HepG2 (cell line): Measurements from ENCODE around the gene GPR89A. TPM values are rescaled to one million over a fixed set of nuclear protein-coding genes. Genes with fewer than 3 reads are reported as not detected.

Source experiments
- ATAC-seq: fragments of 200-7000 bp; cut with Tn5 transposase; 3 replicates; pipeline ENCODE4 v1.9.1; 2020; ENCODE audit warnings: mild to moderate bottlenecking, moderate library complexity
- BruUV-seq: library from RNA; stranded (reverse); fragments of 400-500 nt; replicated peaks from 2 replicates; lab custom pipeline; 2021; lab: Mats Ljungman, UMichigan
- CTCF ChIA-PET: fragments of 300-600 bp; formaldehyde crosslinking; extraction: SDS; loops from one replicate; lab custom pipeline; 2021; ENCODE audit warnings: low total read pairs, inconsistent platforms, low intra/inter-chr PET ratio; lab: Yijun Ruan, JAX
- POLR2A ChIA-PET: fragments of 350-600 bp; sonication (Branson Sonifier 250); formaldehyde crosslinking; loops from one replicate; lab custom pipeline; 2020; ENCODE audit warnings: antibody characterized with exemption, inconsistent platforms; lab: Yijun Ruan, JAX
- DNase-seq: peaks from one replicate; pipeline ENCODE4 v3.0.0-alpha.2; 2015; ENCODE audit warnings: low spot score
- FAIRE-seq: peaks from 3 replicates; lab custom pipeline; 2011; peaks lifted over from hg19 to GRCh38; lab: Jason Lieb, UNC
- H2AFZ ChIP-seq: one replicate; pipeline ENCODE4 v1.6.1; 2011; ENCODE audit warnings: low read length, inconsistent platforms
- H3K27ac ChIP-seq: fragments of 300-600 bp; 3 replicates; pipeline ENCODE4 v1.8.0; 2011; ENCODE audit warnings: mixed run types, mild to moderate bottlenecking, mixed read lengths, low read length, inconsistent platforms; ENCODE audit not compliant: insufficient read depth; ENCODE audit errors: extremely low read length
- H3K27me3 ChIP-seq, 2 experiments: fragments of 200-600 bp in 1 of 2; 2 replicates in 1 of 2; 3 replicates in 1 of 2; pipeline versions ENCODE4 v1.6.0 to v1.8.0; 2011; ENCODE audit warnings: low read length in 2 of 2, mild to moderate bottlenecking in 2 of 2, moderate library complexity in 2 of 2, inconsistent platforms in 1 of 2; ENCODE audit not compliant: insufficient read depth in 2 of 2, control insufficient read depth in 1 of 2
- H3K36me3 ChIP-seq, 2 experiments: fragments of 200-600 bp in 1 of 2; replicated peaks in 1 of 2; 2 replicates in 1 of 2; 3 replicates in 1 of 2; pipeline versions ENCODE4 v1.5.1 to v1.8.0; 2011; ENCODE audit warnings: low read length in 2 of 2, inconsistent platforms in 1 of 2; ENCODE audit not compliant: insufficient read depth in 2 of 2, control insufficient read depth in 1 of 2
- H3K4me1 ChIP-seq: 2 replicates; pipeline ENCODE4 v1.5.1; 2012; ENCODE audit warnings: low read length, inconsistent platforms; ENCODE audit not compliant: insufficient read depth
- H3K4me2 ChIP-seq: 2 replicates; pipeline ENCODE4 v1.6.0; 2011; ENCODE audit warnings: low read depth, low read length, inconsistent platforms
- H3K4me3 ChIP-seq, 3 experiments: fragments of 200-600 bp in 1 of 3; sonication (generic), shearing (Covaris generic) in 1 of 3; replicated peaks in 1 of 3; 2 replicates each; pipeline ENCODE4 v1.5.1; 2011 to 2016; ENCODE audit warnings: low read length in 3 of 3, inconsistent platforms in 2 of 3, low read depth in 2 of 3, mild to moderate bottlenecking in 2 of 3, control low read depth in 1 of 3, mixed read lengths in 1 of 3; ENCODE audit not compliant: insufficient read depth in 1 of 3
- H3K79me2 ChIP-seq: one replicate; pipeline ENCODE4 v1.6.1; 2011; ENCODE audit warnings: low read length, inconsistent platforms; ENCODE audit not compliant: insufficient read depth
- H3K9ac ChIP-seq: 2 replicates; pipeline ENCODE4 v1.6.0; 2011; ENCODE audit warnings: mild to moderate bottlenecking, low read depth, low read length, inconsistent platforms; ENCODE audit not compliant: insufficient read depth
- H3K9me3 ChIP-seq: 2 replicates; pipeline ENCODE4 v1.5.1; 2012; ENCODE audit warnings: mild to moderate bottlenecking, low read length
- H4K20me1 ChIP-seq: 2 replicates; pipeline ENCODE4 v1.6.0; 2011; ENCODE audit warnings: inconsistent platforms, mild to moderate bottlenecking, low read length, moderate library complexity; ENCODE audit not compliant: insufficient read depth
- CCDC6 ChIP-seq: sonication (generic); formaldehyde crosslinking; IDR thresholded peaks from 2 replicates; pipeline ENCODE4 v1.8.1; 2022; ENCODE audit warnings: mild to moderate bottlenecking, missing genetic modification reagents, moderate library complexity
- CEBPB ChIP-seq: IDR thresholded peaks from 2 replicates; pipeline ENCODE4 v1.6.1; 2011; ENCODE audit warnings: low read depth, low read length, improper control_type of control experiment, borderline replicate concordance
- CEBPG ChIP-seq: IDR thresholded peaks from 2 replicates; pipeline ENCODE4 v1.6.1; 2016
- DBP ChIP-seq: sonication (generic); formaldehyde crosslinking; IDR thresholded peaks from 2 replicates; pipeline ENCODE4 v1.4.0; 2020; ENCODE audit warnings: missing genetic modification reagents; ENCODE audit errors: not compliant biosample characterization
- GABPB1 ChIP-seq: IDR thresholded peaks from 2 replicates; pipeline ENCODE4 v1.6.1; 2016; ENCODE audit warnings: mild to moderate bottlenecking, missing genetic modification reagents, moderate library complexity, missing compliant biosample characterization
- HDAC2 ChIP-seq: sonication (generic); formaldehyde crosslinking; IDR thresholded peaks from 2 replicates; pipeline ENCODE4 v1.4.0; 2020; ENCODE audit warnings: missing genetic modification reagents
- MTF2 ChIP-seq: sonication (generic); formaldehyde crosslinking; IDR thresholded peaks from 2 replicates; pipeline ENCODE4 v1.5.0; 2020; ENCODE audit warnings: missing genetic modification reagents, borderline replicate concordance
- SOX13 ChIP-seq, 3 experiments: fragments of 450-650 bp in 1 of 3; sonication (generic) in 1 of 3; formaldehyde crosslinking in 1 of 3; IDR thresholded peaks in 2 of 3; conservative IDR thresholded peaks in 1 of 3; 2 replicates each; pipeline versions ENCODE4 v1.5.0 to v1.6.1; 2016 to 2020; ENCODE audit warnings: antibody characterized with exemption in 1 of 3, mild to moderate bottlenecking in 1 of 3, missing compliant biosample characterization in 1 of 3, missing genetic modification reagents in 1 of 3, moderate library complexity in 1 of 3
- ZNF24 ChIP-seq: fragments of 450-650 bp; IDR thresholded peaks from 2 replicates; pipeline ENCODE4 v1.6.1; 2017; ENCODE audit warnings: antibody characterized with exemption, mild to moderate bottlenecking
- ZNF331 ChIP-seq: sonication (generic); formaldehyde crosslinking; IDR thresholded peaks from 2 replicates; pipeline ENCODE4 v1.4.0; 2020; ENCODE audit warnings: missing genetic modification reagents
- ZNF367 ChIP-seq: sonication (generic); formaldehyde crosslinking; IDR thresholded peaks from 2 replicates; pipeline ENCODE4 v1.4.0; 2020; ENCODE audit warnings: missing genetic modification reagents, borderline replicate concordance
- ZNF567 ChIP-seq: sonication (generic); formaldehyde crosslinking; IDR thresholded peaks from 2 replicates; pipeline ENCODE4 v1.8.1; 2023; ENCODE audit warnings: mild to moderate bottlenecking, missing genetic modification reagents, borderline replicate concordance
- ZNF7 ChIP-seq: IDR thresholded peaks from 2 replicates; pipeline ENCODE4 v1.6.1; 2016; ENCODE audit warnings: missing biosample characterization, missing genetic modification reagents
- ZNF720 ChIP-seq: sonication (generic); formaldehyde crosslinking; IDR thresholded peaks from 2 replicates; pipeline ENCODE4 v1.4.0; 2020; ENCODE audit warnings: missing genetic modification reagents
- ZNF792 ChIP-seq: IDR thresholded peaks from 2 replicates; pipeline ENCODE4 v1.6.1; 2016
- WGBS: methylation state at CpG from one replicate; pipeline ENCODE4 v1.1.6; 2017; ENCODE audit warnings: low lambda C conversion rate; 5-methylcytosine and 5-hydroxymethylcytosine counted together
- in situ Hi-C: cut with HindIII; loops from 2 replicates; pipeline ENCODE4 v1.10.0; 2017; ENCODE audit warnings: low pct_unique_long_range_greater_than_20kb; ENCODE audit not compliant: extremely low pct_ligation_motif_present
- intact Hi-C: fragments of 100-400 bp; cut with micrococcal nuclease; formaldehyde crosslinking; loops from one replicate; pipeline ENCODE4 v1.10.0; 2022; ENCODE audit not compliant: unreplicated experiment
- polyA plus RNA-seq, 8 experiments: library from polyadenylated mRNA; depleted of rRNA in 3 of 8; stranded (reverse) in 7 of 8; unstranded in 1 of 8; fragments of >200 nt; fragmentation: Illumina TruSeq in 4 of 8; extraction: Trizol in 4 of 8; gene quantifications; 2 replicates each; pipeline versions ENCODE4 v1.2.1 to v1.2.3, GENCODE V29; 2011 to 2016; ENCODE audit warnings: low read depth in 4 of 8, missing spikeins in 1 of 8, mixed read lengths in 1 of 8; ENCODE audit not compliant: insufficient read depth in 1 of 8
- total RNA-seq, 5 experiments: library from RNA; depleted of rRNA; stranded (reverse); fragments of >200 nt; fragmentation: Illumina TruSeq; extraction: Trizol; gene quantifications; 2 replicates each; pipeline ENCODE4 v1.2.3, GENCODE V29; 2016; ENCODE audit warnings: low read depth in 1 of 5

GPR89A gene
- total and polyA plus RNA-seq, 2 of the 13 experiments (the other 11 are each of a cell fraction or from before 2014, with no cell fraction given) = 23.4 to 32.6 TPM

- Histone ChIP-seq H3K27me3 (no peaks in the 10 kb centered on the region), H3K4me2 (peak overlapping the region; percentile 95; the same call in 1 of the 2 replicates), H3K9ac (no peak overlapping the region), H3K36me3 (no peaks in the 10 kb centered on the region; a peak in 1 of 5 replicates), H3K4me3 (no peak overlapping the region; a peak in 1 of 6 replicates), H3K9me3 (no peaks in the 10 kb centered on the region), H4K20me1 (no peaks in the 10 kb centered on the region), H3K79me2 (peaks cover 18% of the 10 kb centered on the region), H3K4me1 (peaks cover 97% of the 10 kb centered on the region)
- CTCF ChIA-PET = no interaction called here
- ATAC-seq (no peak), FAIRE-seq (no peak)
- in situ Hi-C loops = no loop called here
- 77% methylated on average over 7 of the region's 7 CpGs for WGBS
- no TSS peak for BruUV-seq
- intact Hi-C loops = loop anchor here (1.0 kb wide), 1 partner anchor 9 kb away; no protein-coding TSS in a partner anchor
- TF ChIP-seq CEBPG (CRISPR knock-in tag) = peak; percentile 43
- TF ChIP-seq DBP (CRISPR knock-in tag) = no peak
- peak; percentile 25; the same call in 1 of the 2 replicates for TF ChIP-seq CEBPB
- TF ChIP-seq, all 625 proteins: peak for 2
- POLR2A ChIA-PET = no interaction called here
- DNase-seq = no peak
- Histone ChIP-seq H3K27ac (no peak overlapping the region), H2AFZ (no peak overlapping the region)
These were observed 97.8 kb downstream of the GPR89A start for GRCh38 chr1:145705622-145706021.

DNA sequence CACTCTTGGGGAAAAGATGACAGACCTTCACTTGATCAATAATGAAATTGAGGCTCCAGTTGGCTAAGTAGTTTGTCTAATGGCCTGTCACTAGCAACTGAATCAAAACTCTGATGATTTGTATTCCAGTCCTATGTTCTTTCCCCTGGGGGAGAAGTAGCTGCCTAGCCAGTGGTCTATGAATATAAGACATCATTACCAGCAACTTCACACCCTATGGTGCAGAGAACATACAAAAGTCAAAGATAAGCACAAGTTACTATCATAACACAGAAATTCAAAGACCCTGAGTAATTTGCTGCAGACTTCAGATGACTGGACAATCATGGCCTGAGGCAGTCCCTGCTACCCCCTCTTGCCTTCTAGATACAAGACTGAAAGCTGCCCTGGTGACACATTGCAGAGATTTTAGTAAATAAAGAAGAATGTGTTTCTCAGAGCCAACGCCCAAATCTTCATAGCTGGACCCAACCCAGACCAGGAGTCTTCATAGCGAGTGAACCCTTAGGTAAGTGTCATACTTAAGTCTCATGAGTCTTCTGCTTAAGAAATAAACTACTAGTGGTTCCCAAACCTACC, 98.4 kb downstream of the GPR89A start:
- no peak for FAIRE-seq
- H3K79me2 ChIP-seq = peaks cover 18% of the 10 kb centered on the region
- in situ Hi-C loops (no loop called here), intact Hi-C loops (loop anchor here (1.0 kb wide), 1 partner anchor 8 kb away; no protein-coding TSS in a partner anchor)
- peak overlapping the region; percentile 95 for H3K4me2 ChIP-seq
- H3K9ac ChIP-seq = peak overlapping the region; percentile 73; the same call in 1 of the 2 replicates
- 53% methylated on average over 2 of the region's 2 CpGs for WGBS
- peak overlapping the region; percentile 62 to 72 (median 69); a peak in 4 of 6 replicates for H3K4me3 ChIP-seq
- no peaks in the 10 kb centered on the region for H3K9me3 ChIP-seq
- no TSS peak for BruUV-seq
- no peaks in the 10 kb centered on the region for H3K36me3 ChIP-seq
- POLR2A ChIA-PET = interaction anchor here (1.0 to 4.3 kb wide), 2 partner anchors 8 to 15 kb away, joined by 4 to 45 read pairs; no protein-coding TSS in a partner anchor
- CTCF ChIA-PET = no interaction called here
- peak overlapping the region; percentile 90 for H3K27ac ChIP-seq
- no peak overlapping the region for H2AFZ ChIP-seq
- H3K27me3 ChIP-seq = no peaks in the 10 kb centered on the region
- no peaks in the 10 kb centered on the region for H4K20me1 ChIP-seq
- H3K4me1 ChIP-seq = peaks cover 98% of the 10 kb centered on the region
- ATAC-seq = no peak
- no peak for DNase-seq
- TF ChIP-seq ZNF567 (CRISPR knock-in tag) = no peak
- TF ChIP-seq GABPB1 (CRISPR knock-in tag) = no peak
- TF ChIP-seq ZNF792 (CRISPR knock-in tag) = no peak
- TF ChIP-seq ZNF331 (CRISPR knock-in tag) = no peak
- no peak for TF ChIP-seq ZNF24
- TF ChIP-seq SOX13 (IDR thresholded peaks at IDR 0.05) = no peak
- TF ChIP-seq SOX13 (CRISPR knock-in tag; conservative IDR thresholded peaks at IDR 0.05 in 1 of 2, IDR thresholded peaks at IDR 0.05 in 1 of 2) = no peak
- no peak for TF ChIP-seq ZNF7
- TF ChIP-seq ZNF720 (CRISPR knock-in tag) = no peak
- TF ChIP-seq ZNF367 (CRISPR knock-in tag) = no peak
- no peak for TF ChIP-seq HDAC2 (CRISPR knock-in tag)
- TF ChIP-seq MTF2 = no peak
- no peak for TF ChIP-seq CCDC6 (CRISPR knock-in tag)
